A204.1 (cell line): ENCODE measurements around the gene LIN28A.

Experiments used
- FAIRE-seq: peaks from 2 replicates; lab custom pipeline; 2012; peaks lifted over from hg19 to GRCh38; lab: Jason Lieb, UNC

LIN28A gene

GRCh38 chr1:26388791-26389445 is 21.7 kb upstream of the LIN28A start:
- no peak for FAIRE-seq

DNA sequence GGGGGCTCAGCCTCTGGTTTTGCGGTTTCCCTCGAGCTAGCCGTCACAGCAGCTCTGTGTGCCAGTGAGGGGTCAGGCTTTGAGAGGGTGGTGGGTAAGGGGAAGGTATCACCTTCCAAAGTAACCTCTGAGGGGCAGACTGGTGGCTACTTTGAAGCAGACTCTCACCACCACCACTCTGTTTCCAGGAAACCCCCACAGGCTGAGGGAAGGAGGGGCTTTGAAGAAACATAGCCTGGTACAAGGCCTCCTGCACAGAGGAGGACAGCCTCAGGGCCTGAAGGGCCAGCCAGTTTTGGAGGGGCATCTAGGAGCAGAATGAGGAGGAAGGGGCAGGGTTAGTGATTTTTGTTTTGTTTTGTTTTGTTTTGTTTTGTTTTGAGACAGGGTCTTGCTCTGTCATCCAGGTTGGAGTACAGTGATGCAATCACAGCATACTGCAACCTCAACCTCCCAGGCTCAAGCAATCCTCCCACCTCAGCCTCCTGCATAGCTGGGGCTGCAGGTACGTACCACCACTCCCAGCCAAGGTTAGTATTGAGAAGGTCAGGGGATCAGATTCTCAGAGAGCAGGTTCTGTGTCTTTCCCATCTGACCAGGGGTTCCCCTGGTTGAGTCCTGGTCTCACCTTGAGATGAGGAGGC is 20.9 kb upstream of the LIN28A start:
- no peak for FAIRE-seq

- no peak for FAIRE-seq
These were observed 19.2 kb upstream of the LIN28A start for GRCh38 chr1:26391450-26391849.

- no peak for FAIRE-seq
These were observed 14.9 kb upstream of the LIN28A start for GRCh38 chr1:26395754-26396153.

DNA sequence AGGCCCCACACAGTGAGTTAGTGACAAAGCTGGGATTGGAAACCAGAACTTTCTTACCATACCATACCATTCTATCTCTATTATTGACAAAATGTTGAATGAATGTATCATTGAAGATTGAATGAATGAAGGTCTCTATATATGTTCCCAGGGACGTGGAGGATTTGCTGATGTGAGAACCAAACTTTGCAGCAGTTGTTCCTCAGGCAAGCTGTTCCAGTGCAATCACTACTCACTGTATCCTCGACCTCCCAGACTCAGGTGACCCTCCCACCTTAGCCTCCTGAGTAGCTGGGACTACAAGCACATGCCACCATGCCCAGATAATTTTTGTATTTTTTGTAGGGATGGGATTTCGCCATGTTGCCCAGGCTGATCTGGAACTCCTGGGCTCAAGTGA is 11.6 kb upstream of the LIN28A start:
- no peak for FAIRE-seq

DNA sequence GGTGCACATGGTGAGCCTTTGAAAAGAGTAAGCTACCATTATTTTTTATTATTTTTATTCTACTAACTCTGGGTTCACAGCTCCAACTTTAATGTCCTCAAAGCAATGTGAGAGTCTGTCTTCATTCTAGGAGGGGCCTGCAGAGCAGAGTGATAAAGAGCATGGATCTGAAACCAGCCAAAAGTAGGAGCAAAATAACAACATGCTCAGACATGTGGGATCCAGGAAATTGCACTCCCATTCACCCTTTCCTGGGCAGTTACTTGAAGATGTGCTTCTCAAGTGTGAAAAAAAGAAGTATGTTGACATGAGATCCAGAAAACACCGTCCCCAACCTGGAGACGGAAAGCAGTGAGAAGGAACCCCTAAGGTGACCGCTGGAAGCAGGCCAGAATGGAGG is 8.7 kb upstream of the LIN28A start:
- no peak for FAIRE-seq

DNA sequence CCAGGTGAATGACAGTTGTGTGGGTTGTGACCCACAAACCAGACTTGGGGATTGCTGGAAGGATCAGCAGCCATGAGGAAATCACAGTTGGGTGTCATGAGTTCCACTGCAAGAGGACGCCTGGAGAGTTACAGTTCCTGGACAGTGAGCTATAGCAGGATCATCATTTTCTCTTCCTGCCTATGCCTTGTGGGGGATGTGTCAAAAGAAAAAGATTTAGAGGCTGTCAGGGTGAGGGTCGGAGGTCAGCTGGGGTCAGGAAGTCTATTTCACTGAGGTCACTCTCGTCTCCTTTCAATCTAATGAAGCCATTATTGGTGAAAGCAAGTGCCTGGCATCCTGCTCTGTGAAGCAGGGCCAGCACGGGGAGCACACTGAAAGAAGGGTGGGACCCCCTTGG is 7.0 kb upstream of the LIN28A start:
- FAIRE-seq, result no peak

DNA sequence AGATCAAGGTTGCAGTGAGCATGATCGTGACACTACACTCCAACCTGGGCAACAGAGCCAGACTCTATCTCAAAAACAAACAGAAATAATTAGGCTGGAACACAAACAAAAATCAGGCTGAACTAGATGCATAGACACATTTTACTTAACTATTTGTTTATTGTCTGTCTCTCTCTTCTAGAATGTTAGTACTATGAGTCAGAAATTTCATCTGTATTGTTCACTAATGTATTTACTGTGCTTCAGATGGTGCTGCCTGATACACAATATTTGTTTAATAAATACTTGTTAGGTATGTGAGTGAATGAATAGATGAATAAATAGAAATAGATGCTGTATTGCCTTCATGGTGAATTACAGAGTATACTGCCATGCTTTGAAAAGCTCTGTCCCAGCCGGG is 6.0 kb upstream of the LIN28A start:
- FAIRE-seq, result no peak

DNA sequence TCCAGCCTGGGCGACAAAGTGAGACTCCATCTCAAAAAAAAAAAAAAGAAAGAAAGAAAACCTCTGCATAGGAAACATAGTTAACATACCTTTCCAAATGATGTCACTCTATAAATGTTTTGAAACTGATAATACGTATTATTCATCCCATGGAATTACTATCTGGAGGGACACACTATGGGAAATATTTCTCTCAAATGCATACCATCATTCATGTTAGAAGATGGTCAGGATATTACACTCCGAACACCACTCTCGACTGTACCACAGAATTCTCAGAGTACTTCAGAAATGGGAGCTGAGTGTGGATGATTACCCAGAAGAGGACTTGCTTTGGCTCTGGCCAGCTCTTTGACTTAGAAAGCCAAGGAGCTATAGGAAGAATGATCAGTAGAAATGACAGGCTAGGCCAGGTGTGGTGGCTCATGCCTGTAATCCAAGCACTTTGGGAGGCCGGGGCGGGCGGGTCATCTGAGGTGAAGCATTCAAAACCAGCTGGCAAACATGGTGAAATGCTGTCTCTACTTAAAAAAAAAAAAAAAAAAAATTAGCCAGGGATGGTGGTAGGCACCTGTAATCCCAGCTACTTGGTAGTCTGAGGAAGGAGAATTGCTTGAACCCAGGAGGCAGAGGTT is 5.2 kb upstream of the LIN28A start:
- no peak for FAIRE-seq

- FAIRE-seq, result no peak
These were observed 2.0 kb upstream of the LIN28A start for GRCh38 chr1:26408604-26409003.

DNA sequence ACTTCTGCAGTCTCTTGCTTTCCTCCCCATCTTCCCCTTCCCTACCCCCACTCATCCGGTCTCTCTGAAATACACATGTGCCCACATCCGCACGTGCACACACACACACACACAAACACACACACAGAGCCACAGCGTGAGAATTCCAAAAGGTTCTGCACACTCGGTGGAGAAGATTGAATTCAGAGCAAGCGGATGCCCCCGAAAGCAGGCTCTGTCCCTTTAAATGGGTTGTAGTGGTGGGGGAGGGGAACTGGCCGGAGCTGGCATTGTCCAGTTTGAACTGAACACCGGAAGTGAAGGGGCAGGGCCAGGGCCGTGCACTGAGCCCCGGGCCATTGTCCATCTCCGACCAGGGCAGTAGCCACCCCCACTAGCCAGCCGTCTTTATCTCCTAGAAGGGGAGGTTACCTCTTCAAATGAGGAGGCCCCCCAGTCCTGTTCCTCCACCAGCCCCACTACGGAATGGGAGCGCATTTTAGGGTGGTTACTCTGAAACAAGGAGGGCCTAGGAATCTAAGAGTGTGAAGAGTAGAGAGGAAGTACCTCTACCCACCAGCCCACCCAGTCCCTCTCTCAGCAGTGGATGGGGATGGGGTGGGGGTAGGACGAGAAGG is 1.3 kb upstream of the LIN28A start:
- FAIRE-seq, result no peak

GRCh38 chr1:26411624-26412074 is 1.0 kb downstream of the LIN28A start:
- FAIRE-seq, result no peak

DNA sequence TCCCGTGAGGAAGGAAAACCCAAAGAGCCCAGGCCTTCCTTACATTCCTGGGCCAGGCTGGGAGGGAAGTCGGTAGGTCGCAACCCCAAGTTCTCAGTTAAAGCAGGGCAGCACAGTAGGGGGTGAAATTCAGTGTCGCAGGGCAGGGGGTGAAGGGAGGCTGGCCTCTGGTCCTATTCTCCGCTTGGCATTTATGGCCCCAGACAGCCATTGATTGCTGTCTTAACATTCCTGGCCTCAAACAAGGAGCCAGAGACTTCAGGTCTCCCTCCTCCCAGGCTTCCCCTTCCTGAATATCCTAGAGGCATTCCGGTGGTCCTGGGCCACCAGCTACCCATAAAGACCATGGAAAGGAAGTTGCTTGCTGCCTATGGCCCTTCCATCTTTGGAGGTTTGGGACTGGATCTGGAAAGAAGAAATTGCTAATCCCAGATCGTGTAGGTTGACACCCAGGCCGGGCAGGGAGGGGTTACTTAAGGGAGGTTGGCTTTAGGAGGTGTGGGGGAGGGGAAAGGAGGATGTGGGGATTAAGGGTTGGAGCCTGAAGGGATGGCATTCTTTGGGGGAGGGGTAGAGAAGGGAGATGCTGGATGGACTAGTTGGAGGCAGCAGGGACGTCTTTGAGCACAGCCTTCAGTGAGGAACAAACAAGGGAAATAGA is 1.7 kb downstream of the LIN28A start:
- FAIRE-seq, result no peak

DNA sequence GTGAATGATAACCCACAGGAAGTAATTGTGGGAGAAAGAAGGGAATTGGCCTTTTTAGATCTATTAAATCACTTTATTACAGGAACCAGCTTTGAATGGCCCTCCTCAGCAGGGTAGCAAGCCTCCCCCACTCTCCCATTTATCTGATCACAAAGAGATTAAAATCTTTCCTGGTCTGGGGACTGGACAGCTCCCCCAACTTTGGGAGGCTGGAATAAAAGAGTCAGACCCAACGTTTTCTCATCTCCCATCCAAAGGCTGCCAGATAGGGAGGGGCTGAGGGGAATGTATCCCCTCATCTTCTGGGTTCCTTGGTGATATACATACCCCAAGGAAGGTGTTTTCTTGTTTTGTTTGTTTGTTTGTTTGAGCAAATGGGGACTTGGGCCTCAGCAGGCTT is 2.4 kb downstream of the LIN28A start:
- FAIRE-seq, result no peak

- no peak for FAIRE-seq
These were observed 6.6 kb downstream of the LIN28A start for GRCh38 chr1:26417111-26417759.

GRCh38 chr1:26418865-26419349 is 8.3 kb downstream of the LIN28A start:
- no peak for FAIRE-seq

GRCh38 chr1:26419494-26419893 is 8.9 kb downstream of the LIN28A start:
- FAIRE-seq, result no peak

DNA sequence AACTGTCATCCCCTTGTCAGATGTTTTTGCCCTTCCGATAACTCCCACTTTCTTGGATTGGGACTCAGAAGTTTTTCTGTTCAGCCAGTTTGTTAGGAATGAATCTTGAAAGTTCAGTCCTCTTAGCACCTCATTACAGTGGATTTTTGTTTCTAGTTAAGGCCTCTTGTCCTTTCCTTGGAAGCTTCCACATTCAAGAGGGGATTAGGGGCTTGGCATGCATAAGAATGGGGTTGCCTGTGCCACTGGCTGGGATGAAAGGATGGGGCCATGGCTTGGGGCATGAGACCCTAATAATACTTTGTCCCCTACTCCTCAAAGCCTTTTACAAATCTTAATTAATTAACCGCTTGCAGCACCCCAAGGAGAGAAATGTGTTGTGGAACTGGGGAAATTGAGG is 19.1 kb downstream of the LIN28A start:
- FAIRE-seq, result no peak

- FAIRE-seq, result peak; percentile 72
These were observed 21.5 kb downstream of the LIN28A start, which contains the start of gene DHDDS for GRCh38 chr1:26431979-26432695. Gene DHDDS (plus strand): TSS chr1:26432321. CDS start chr1:26432946, 625 bp downstream.

- FAIRE-seq, result no peak
These were observed 22.2 kb downstream of the LIN28A start for GRCh38 chr1:26432793-26433192.

DNA sequence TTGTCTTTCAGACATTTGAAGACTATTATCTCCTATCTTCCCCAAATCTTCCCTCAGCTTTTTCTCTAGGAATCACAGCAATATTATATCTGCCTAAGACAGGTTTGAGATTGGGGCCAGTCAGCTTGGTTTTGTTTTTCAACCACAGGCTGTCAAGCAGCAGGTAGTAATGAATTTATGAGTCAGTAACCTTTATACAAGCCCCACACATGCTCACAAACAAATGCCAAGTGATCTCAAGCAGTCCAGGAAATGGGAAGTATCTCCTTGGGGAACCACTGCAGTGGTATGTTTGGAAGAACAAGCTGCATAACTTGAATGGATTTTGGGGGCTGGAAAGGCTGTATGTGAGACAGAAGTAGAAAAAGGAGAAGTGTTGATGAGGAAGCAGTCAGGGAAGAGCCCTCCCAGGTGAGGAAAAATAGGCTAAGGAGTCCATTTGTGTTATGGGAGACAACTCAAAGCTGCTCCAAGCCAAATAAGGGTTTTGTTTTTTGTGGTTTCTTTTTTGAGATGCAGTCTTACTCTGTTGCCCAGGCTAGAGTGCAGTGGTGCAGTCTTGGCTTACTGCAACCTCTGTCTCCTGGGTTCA is 23.6 kb downstream of the LIN28A start:
- FAIRE-seq, result no peak
